ENCODE results near the gene R3HDM2. TPM values are rescaled to one million over a fixed set of nuclear protein-coding genes. Genes with fewer than 3 reads are reported as not detected.

The R3HDM2 gene
- total and polyA plus RNA-seq, 4 donors: 18.1 to 60.7 (median 30.6) TPM

- TF ChIP-seq CTCF (IDR thresholded peaks at IDR 0.05; ENCODE audit: control extremely low read depth, extremely low read depth): no peak
- H3K27ac ChIP-seq (ENCODE audit: low read depth in 1 of 2, low read length in 1 of 2): no peak overlapping the region
These were observed 9.0 kb upstream of the R3HDM2 start for GRCh38 chr12:57439762-57440266.

GRCh38 chr12:57438400-57438799 lies 7.6 kb upstream of the R3HDM2 start:
- 90 to 95% methylated on average over 1 of the region's 1 CpG for WGBS, 2 donors
- no peak for DNase-seq
- no peaks in the 10 kb centered on the region for H3K36me3 ChIP-seq (ENCODE audit: control insufficient read depth in 4 of 4, insufficient read depth in 4 of 4, low read length in 4 of 4)
- H3K27me3 ChIP-seq (ENCODE audit: control insufficient read depth in 3 of 3, insufficient read depth in 3 of 3, low read length in 2 of 3): no peaks in the 10 kb centered on the region
- ATAC-seq (ENCODE audit: insufficient read depth, low FRiP score): no peak
- H3K9ac ChIP-seq (ENCODE audit: insufficient read depth in 1 of 2, low read length in 2 of 2): no peak overlapping the region
- peaks cover 0 to 3% (median 0%) of the 10 kb centered on the region in 5 donors for H3K4me1 ChIP-seq (ENCODE audit: control insufficient read depth in 5 of 5, insufficient read depth in 5 of 5, low read length in 5 of 5)
- H3K9me3 ChIP-seq (ENCODE audit: control insufficient read depth in 4 of 4, insufficient read depth in 3 of 4, low read length in 3 of 4): no peaks in the 10 kb centered on the region
- no peak overlapping the region for H3K4me3 ChIP-seq
- no peak overlapping the region for H3K27ac ChIP-seq (ENCODE audit: low read depth in 1 of 2, low read length in 1 of 2)
- TF ChIP-seq CTCF (IDR thresholded peaks at IDR 0.05; ENCODE audit: control extremely low read depth, extremely low read depth): no peak

More at GRCh38 chr12:57439762-57440266, 9.0 kb upstream of the R3HDM2 start:
- DNase-seq (no peak), ATAC-seq (ENCODE audit: insufficient read depth, low FRiP score) (no peak)
- no peaks in the 10 kb centered on the region for H3K9me3 ChIP-seq (ENCODE audit: control insufficient read depth in 4 of 4, insufficient read depth in 3 of 4, low read length in 3 of 4)
- no peak overlapping the region for H3K4me3 ChIP-seq
- peaks cover 0 to 2% (median 0%) of the 10 kb centered on the region in 5 donors for H3K4me1 ChIP-seq (ENCODE audit: control insufficient read depth in 5 of 5, insufficient read depth in 5 of 5, low read length in 5 of 5)
- WGBS, 2 donors: 82 to 91% methylated on average over 4 of the region's 4 CpGs
- no peaks in the 10 kb centered on the region for H3K36me3 ChIP-seq (ENCODE audit: control insufficient read depth in 4 of 4, insufficient read depth in 4 of 4, low read length in 4 of 4)
- no peaks in the 10 kb centered on the region for H3K27me3 ChIP-seq (ENCODE audit: control insufficient read depth in 3 of 3, insufficient read depth in 3 of 3, low read length in 2 of 3)
- H3K9ac ChIP-seq (ENCODE audit: insufficient read depth in 1 of 2, low read length in 2 of 2): no peak overlapping the region

- H3K9ac ChIP-seq (ENCODE audit: insufficient read depth in 1 of 2, low read length in 2 of 2): no peak overlapping the region
- H3K4me3 ChIP-seq: no peak overlapping the region
- TF ChIP-seq CTCF (IDR thresholded peaks at IDR 0.05; ENCODE audit: control extremely low read depth, extremely low read depth): no peak
- WGBS, 2 donors: 28 to 47% methylated on average over 4 of the region's 4 CpGs
- H3K27me3 ChIP-seq (ENCODE audit: control insufficient read depth in 3 of 3, insufficient read depth in 3 of 3, low read length in 2 of 3): no peaks in the 10 kb centered on the region
- H3K27ac ChIP-seq (ENCODE audit: low read depth in 1 of 2, low read length in 1 of 2): no peak overlapping the region
- H3K4me1 ChIP-seq (ENCODE audit: control insufficient read depth in 5 of 5, insufficient read depth in 5 of 5, low read length in 5 of 5): peaks cover 0 to 11% (median 2%) of the 10 kb centered on the region in 5 donors
- no peaks in the 10 kb centered on the region for H3K9me3 ChIP-seq (ENCODE audit: control insufficient read depth in 4 of 4, insufficient read depth in 3 of 4, low read length in 3 of 4)
- no peaks in the 10 kb centered on the region for H3K36me3 ChIP-seq (ENCODE audit: control insufficient read depth in 4 of 4, insufficient read depth in 4 of 4, low read length in 4 of 4)
- DNase-seq (no peak), ATAC-seq (ENCODE audit: insufficient read depth, low FRiP score) (no peak)
These were observed 4.5 kb upstream of the R3HDM2 start for GRCh38 chr12:57435293-57435692.

All from lung (tissue), 12 donors.